GM18907 (cell line): Measurements from ENCODE around the gene ZFHX3.
"Not testable (repeated sequence)": the region's sequence is repeated elsewhere in the genome, so short reads cannot be mapped to it uniquely, and the experiment has no call there.

Experiments
- ATAC-seq: cut with Tn5 transposase; IDR thresholded peaks from one replicate; pipeline ENCODE4 v1.9.1; 2021; ENCODE audit warnings: mild to moderate bottlenecking, moderate library complexity; ENCODE audit not compliant: unreplicated experiment

ZFHX3 gene

DNA sequence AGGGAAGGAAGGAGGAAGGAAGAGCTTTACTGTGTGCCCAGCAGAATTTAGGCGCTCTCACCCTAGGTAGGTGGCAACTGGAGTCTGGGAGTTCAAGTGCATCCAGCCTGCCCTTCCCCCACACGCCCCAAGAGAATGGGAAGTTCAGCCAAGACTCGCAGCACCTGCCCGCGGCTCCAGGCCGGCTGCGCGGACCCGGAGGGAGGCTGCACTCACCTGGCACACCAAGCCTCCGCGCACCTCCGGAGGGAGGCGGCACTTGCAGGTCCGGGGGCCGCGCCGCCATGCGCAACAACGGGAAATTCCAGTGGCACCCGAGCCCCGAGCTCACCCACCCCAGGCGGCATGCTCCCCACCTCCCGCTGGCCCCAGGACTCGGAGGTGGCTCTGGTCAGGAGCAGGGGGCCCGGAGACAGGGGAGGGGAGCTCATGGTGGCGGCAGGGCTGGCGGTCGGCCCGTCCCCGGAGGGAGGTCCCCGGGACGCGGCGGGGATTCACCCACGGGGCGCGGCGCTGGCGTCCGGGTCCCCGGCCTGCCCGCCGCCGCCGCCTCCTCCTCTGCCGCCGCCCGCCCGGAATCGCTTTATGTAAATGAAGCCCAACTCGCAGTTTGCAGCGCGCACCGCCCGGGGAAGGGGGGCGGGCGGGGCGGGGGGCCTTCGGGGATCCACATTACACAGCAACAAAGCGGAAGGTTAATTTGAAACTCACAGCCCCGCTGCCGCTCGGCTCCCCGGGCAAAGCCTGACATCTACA, at the start of gene ZFHX3:
Gene ZFHX3 (minus strand): TSS at position 593 of the 756 bp plus-strand sequence. CDS start 87,983 bp downstream, outside the sequence.
- peak; percentile 75 for ATAC-seq

DNA sequence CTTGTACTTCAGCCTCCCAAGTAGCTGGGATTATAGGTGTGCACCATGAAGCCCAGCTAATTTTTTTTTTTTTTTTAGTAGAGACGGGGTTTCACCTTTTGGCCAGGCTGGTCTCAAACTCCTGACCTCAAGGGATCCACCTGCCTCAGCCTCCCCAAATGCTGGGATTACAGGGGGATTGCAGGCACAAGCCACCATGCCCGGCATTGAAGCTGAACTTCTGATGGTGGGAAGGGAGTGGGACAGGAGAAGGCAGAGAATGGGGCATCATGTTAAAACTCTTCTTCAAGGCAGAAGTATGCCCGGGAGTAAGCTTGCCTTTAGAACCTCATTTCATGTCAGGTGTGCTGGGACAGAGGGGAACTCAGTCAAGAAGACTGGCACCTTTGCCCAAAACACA, 48.6 kb upstream of the ZFHX3 start:
- no peak for ATAC-seq

- ATAC-seq = no peak
Observed at GRCh38 chr16:73095885-73096421, 48.0 kb upstream of the ZFHX3 start.

- no peak for ATAC-seq
Observed at GRCh38 chr16:73095142-73095820, 47.4 kb upstream of the ZFHX3 start.

DNA sequence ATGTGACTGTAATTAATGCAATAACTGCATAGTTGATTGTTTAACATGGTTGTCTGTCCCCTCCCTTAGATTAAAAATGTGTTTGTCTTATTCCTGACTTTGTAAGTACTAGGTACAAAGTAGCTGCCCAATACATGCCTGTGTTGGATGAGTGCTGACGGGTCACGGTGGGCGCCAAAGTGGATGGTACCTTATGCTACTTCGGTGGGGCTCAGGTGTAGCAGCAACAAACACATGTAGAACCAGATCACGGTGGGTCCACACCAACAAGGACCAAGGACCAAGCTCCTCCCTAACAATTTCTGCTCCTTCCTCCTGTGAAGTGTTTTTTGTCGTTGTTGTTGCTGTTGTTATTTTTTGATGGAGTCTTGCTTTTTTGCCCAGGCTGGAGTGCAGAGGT, 46.4 kb upstream of the ZFHX3 start:
- no peak for ATAC-seq

DNA sequence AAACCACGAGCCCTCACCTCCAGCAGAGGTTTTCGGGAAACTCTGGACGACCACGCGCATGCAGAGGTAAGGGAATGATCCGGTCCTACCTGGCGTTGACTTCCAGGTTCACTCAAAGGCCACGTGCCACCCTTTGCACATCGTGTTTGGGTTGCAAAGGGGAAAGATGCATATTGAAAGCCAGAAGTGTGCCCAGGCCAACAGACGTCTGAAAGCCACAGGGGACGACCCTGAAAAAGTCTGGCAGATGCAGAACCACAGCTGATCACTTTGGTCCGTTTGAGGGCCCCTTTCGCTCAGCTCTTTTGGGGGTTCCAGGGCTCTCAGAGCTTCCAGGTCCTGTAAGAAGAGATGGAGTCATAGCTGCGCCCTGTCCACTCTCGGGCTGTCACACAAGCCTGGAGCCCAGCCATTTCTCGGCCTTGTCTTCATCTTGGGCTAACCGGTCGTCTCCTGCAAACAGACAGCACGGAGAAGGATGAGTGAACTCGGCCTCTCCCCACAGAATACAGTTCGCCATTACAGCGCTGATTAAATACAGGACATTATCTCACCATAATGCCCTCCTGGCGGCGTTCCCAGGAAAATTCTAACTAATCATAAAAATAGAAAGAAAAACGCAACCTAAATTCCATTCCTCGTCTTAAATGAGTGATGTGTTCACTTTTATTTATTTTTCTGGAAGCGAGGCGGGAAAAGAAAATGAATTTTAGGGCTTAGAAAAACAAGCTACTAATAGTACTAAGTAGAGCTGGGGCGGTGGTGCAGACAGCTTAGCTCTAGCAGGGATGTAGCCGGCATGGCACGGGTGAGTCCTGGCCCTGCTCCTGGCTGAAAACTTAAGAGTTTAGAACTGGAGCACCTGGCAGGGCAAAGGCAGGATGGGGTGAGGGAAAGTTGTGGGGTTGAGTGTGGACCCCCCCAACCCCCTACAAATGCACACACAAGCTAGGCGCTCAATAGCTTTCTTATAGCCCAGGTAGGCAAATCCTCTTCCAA, 45.5 kb upstream of the ZFHX3 start:
- ATAC-seq = no peak

GRCh38 chr16:73092236-73092781, 44.4 kb upstream of the ZFHX3 start:
- ATAC-seq = no peak

GRCh38 chr16:73091174-73091573, 43.2 kb upstream of the ZFHX3 start:
- ATAC-seq = no peak

- ATAC-seq = no peak
Observed at GRCh38 chr16:73089420-73089819, 41.5 kb upstream of the ZFHX3 start.

GRCh38 chr16:73086108-73086507, 38.2 kb upstream of the ZFHX3 start:
- no peak for ATAC-seq

- ATAC-seq = no peak
Observed at GRCh38 chr16:73083271-73083670, 35.3 kb upstream of the ZFHX3 start.

DNA sequence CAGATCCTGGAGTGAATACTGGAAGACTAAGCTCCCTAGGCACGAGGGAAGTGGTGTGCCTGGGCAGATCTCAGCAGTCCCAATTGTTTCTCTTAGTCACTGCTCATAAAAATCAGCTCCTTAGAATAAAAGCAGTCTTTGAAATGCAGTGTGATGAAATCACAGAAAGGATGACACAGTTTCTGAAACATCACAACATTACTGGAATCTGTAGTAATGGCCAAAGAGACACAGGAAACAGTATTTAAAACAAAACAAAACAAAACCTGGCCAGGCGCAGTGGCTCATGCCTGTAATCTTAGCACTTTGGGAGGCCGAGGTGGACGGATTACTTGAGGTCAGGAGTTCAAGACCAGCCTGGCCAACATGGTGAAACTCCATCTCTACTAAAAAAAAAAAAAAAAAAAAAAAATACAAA, 34.7 kb upstream of the ZFHX3 start:
- not testable (repeated sequence) for ATAC-seq

DNA sequence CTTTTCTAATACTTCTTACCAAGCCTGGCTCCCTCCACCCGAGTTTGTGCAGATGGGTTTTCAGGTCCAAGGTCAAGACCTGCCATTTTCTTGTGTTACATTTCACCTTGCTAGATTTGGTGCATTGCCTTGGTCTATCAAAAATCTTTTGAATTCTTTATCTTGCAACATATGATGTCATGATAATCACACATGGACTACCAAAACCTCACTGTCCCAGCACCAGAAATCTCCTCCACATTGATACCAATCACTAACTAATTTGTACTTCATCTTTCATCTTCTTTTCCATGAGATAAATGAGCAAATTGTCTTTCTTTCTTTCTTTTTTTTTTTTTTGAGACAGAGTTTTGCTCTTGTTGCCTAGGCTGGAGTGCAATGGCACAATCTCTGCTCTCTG, 33.0 kb upstream of the ZFHX3 start:
- no peak for ATAC-seq

GRCh38 chr16:73076324-73076810, 28.4 kb upstream of the ZFHX3 start:
- no peak for ATAC-seq

DNA sequence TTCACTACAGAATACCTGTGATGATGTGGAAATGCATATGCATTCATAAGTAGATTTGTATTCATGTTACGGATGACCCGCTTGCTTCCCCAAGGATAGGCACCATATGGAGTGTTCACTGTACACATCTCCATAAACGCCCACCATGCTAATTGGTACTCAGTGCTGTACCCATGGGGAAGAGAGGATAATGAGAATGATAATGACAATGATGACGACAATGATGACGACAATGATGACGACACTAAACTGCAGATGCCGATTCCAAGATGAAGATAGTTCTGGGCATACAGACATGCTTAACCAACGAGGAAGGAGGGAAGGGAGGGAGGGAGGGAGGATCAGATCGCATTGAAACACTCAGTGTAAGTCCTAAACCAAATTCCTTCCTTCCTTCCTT, 26.5 kb upstream of the ZFHX3 start:
- no peak for ATAC-seq

DNA sequence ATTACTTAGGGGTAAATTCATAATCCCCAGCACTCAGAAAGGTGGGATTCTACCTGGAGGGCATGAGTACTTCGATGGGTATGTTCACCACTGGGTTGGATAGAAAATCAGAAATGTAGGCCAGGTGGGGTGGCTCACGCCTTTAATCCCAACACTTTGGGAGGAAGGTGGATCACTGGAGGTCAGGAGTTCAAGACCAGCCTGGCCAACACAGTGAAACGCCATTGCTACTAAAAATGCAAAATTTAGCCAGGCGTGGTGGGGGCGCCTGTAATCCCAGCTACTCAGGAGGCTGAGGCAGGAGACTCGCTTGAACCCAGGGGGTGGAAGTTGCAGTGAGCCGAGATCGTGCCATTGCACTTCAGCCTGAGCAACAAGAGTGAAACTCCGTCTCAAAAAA, 24.1 kb upstream of the ZFHX3 start:
- not testable (repeated sequence) for ATAC-seq

DNA sequence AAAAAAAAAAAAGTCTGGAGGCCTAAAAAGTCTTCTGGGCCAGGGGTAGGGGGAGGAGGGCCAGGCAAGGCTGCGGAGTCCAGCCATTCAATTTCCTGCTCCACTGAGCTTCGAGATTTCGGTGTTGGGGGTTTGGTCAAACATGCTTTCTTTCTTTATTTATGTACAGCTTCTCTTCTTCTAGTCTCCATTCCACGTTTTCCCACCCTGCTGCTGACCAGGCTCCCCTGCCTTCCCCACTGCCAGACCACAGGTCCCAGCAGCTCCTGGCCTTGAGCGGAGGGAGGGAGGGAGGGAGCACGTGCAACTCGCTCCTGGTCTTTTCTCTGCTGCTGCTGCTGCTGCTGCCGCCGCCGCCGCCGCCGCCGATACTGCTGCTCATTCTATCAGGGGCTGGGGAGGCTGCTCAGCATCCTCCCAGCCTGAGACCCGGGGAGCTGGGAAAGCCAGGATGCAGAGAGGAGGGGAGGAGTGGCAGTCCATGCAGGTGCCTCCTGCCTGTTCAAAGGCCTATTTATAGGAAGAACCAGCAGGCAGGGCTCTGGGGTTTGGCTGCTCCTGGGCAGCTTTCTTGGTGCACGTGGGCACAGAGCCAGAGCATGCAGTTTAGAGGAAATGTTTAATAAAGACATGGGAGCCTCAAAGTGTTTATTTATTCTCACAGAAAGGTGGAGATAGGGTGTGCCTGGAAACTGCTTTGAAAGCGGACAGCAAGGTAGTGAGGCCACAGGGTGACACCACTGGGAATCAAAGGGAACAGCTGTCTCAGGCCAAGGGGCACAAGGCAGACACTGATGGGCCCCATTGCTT, 23.4 kb upstream of the ZFHX3 start:
- ATAC-seq = no peak

- ATAC-seq = no peak
Observed at GRCh38 chr16:73069581-73070262, 21.8 kb upstream of the ZFHX3 start.
